WTC11 (cell line): Measurements from ENCODE around the gene HSF2BP.

Source experiments
- CREB1 ChIP-seq: sonication (generic); formaldehyde crosslinking; IDR thresholded peaks from 2 replicates; pipeline ENCODE4 v1.8.0; 2023; ENCODE audit warnings: mild to moderate bottlenecking, missing genetic modification reagents
- CTCF ChIP-seq: fragments of 200-600 bp; IDR thresholded peaks from 2 replicates; pipeline ENCODE4 v1.8.0; 2022; ENCODE audit warnings: antibody characterized with exemption
- ESRRA ChIP-seq: sonication (generic); formaldehyde crosslinking; IDR thresholded peaks from 2 replicates; pipeline ENCODE4 v1.8.1; 2022; ENCODE audit warnings: mild to moderate bottlenecking, missing genetic modification reagents, borderline replicate concordance
- FOXP1 ChIP-seq: sonication (generic); formaldehyde crosslinking; IDR thresholded peaks from 2 replicates; pipeline ENCODE4 v1.8.0; 2022; ENCODE audit warnings: missing genetic modification reagents, mild to moderate bottlenecking, moderate library complexity, borderline replicate concordance
- MAX ChIP-seq: sonication (generic); formaldehyde crosslinking; IDR thresholded peaks from 2 replicates; pipeline ENCODE4 v1.8.0; 2022; ENCODE audit warnings: mild to moderate bottlenecking, missing genetic modification reagents
- SP1 ChIP-seq: sonication (generic); formaldehyde crosslinking; conservative IDR thresholded peaks from 2 replicates; pipeline ENCODE4 v1.8.1; 2022; ENCODE audit warnings: missing genetic modification reagents
- STAT6 ChIP-seq: sonication (generic); formaldehyde crosslinking; conservative IDR thresholded peaks from 2 replicates; pipeline ENCODE4 v1.8.1; 2023; ENCODE audit warnings: mild to moderate bottlenecking, low read depth, missing genetic modification reagents, moderate library complexity
- USF1 ChIP-seq: sonication (generic); formaldehyde crosslinking; IDR thresholded peaks from 2 replicates; pipeline ENCODE4 v1.8.0; 2022; ENCODE audit warnings: mild to moderate bottlenecking, missing genetic modification reagents
- ZBTB43 ChIP-seq: sonication (generic); formaldehyde crosslinking; IDR thresholded peaks from 2 replicates; pipeline ENCODE4 v1.8.1; 2023; ENCODE audit warnings: mild to moderate bottlenecking, missing genetic modification reagents
- ZNF232 ChIP-seq: sonication (generic); formaldehyde crosslinking; IDR thresholded peaks from 2 replicates; pipeline ENCODE4 v1.8.0; 2022; ENCODE audit warnings: mild to moderate bottlenecking, missing genetic modification reagents
- TF ChIP-seq, protein P1 (sequence below): fragments of 250-450 bp; sonication (Bioruptor Pico); IDR thresholded peaks from 2 replicates; pipeline ENCODE4 v2.1.2; 2022; ENCODE audit warnings: mild to moderate bottlenecking, moderate library complexity

DNA sequence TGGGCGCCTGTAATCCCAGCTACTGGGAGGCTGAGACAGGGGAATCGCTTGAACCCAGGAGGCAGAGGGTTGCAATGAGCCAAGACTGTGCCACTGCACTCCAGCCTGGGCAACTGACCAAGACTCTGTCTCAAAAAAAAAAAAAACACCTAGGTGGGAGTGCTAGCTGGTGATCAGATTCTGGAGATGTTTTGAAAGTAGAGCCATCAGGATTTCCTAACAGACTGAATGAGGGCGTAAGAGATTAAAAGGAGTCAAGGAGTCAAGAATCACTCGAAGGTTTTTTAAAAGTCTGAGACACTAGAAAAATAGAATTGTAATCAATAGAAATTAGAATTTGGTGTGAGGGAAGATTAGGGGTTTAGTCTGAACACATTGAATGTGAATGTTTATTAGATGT lies 73.8 kb downstream of the HSF2BP start:
- no peak for TF ChIP-seq ZBTB43 (CRISPR knock-in tag)
- no peak for TF ChIP-seq STAT6 (CRISPR knock-in tag)
- no peak for TF ChIP-seq ESRRA (CRISPR knock-in tag)
- TF ChIP-seq MAX (CRISPR knock-in tag) = no peak
- TF ChIP-seq CTCF = no peak
- no peak for TF ChIP-seq CREB1 (CRISPR knock-in tag)
- no peak for TF ChIP-seq SP1 (CRISPR knock-in tag)
- TF ChIP-seq USF1 (CRISPR knock-in tag) = no peak
- no peak for TF ChIP-seq FOXP1 (CRISPR knock-in tag)
- TF ChIP-seq ZNF232 (CRISPR knock-in tag) = no peak
- TF ChIP-seq, protein P1, sequence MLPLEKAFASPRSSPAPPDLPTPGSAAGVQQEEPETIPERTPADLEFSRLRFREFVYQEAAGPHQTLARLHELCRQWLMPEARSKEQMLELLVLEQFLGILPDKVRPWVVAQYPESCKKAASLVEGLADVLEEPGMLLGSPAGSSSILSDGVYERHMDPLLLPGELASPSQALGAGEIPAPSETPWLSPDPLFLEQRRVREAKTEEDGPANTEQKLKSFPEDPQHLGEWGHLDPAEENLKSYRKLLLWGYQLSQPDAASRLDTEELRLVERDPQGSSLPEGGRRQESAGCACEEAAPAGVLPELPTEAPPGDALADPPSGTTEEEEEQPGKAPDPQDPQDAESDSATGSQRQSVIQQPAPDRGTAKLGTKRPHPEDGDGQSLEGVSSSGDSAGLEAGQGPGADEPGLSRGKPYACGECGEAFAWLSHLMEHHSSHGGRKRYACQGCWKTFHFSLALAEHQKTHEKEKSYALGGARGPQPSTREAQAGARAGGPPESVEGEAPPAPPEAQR = no peak
